GF-D8 (cell line): ENCODE data around the gene TSPAN17.

Experiments used
- DNase-seq: peaks from one replicate; lab custom pipeline; 2025; lab: John Stamatoyannopoulos, UW

The TSPAN17 gene

DNA sequence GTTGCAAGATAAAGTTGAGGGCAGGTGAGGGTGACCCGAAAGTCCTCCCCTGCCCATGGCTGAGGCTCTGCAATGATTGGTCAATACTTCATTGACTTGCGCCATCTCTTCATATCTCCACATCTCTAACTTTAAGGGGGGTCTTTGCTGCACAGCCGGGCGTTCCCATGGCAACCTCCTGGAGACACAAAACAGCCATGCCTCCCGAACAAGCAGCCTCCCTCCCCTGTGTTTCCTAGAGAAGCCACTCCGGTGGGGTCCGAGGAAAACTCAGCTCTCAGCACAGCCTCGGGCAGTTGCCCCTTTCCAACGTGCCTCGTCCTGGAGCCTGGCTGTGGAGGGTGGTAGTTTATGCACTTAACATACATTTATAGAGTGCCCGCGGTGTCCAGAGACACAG lies 57.5 kb downstream of the TSPAN17 start:
- DNase-seq = no peak
